Type B pancreatic cell (in vitro differentiated cells): ENCODE results near the gene IFT74. TPM values are rescaled to one million over a fixed set of nuclear protein-coding genes. Genes with fewer than 3 reads are reported as not detected.

Source experiments
- DNase-seq: peaks from one replicate; pipeline ENCODE4 v3.0.0; 2021; ENCODE audit warnings: mixed read lengths; ENCODE audit not compliant: unreplicated experiment; ENCODE audit errors: extremely low spot score
- H3K27ac Mint-ChIP-seq: 2 replicates; pipeline ENCODE4 v1.8.0; 2021; ENCODE audit warnings: mild to moderate bottlenecking, mixed read lengths
- H3K27me3 Mint-ChIP-seq: 2 replicates; pipeline ENCODE4 v1.8.0; 2021; ENCODE audit warnings: mixed read lengths
- H3K36me3 Mint-ChIP-seq: 2 replicates; pipeline ENCODE4 v1.8.0; 2021; ENCODE audit warnings: mixed read lengths
- H3K4me1 Mint-ChIP-seq: one replicate; pipeline ENCODE4 v1.8.0; 2021; ENCODE audit warnings: mixed read lengths; ENCODE audit not compliant: unreplicated experiment
- H3K4me3 Mint-ChIP-seq: 2 replicates; pipeline ENCODE4 v1.8.0; 2021; ENCODE audit warnings: mild to moderate bottlenecking, mixed read lengths
- H3K9me3 Mint-ChIP-seq: 2 replicates; pipeline ENCODE4 v1.8.0; 2021; ENCODE audit warnings: mixed read lengths
- CTCF ChIP-seq: fragments of 200-600 bp; sonication (generic); conservative IDR thresholded peaks from 2 replicates; pipeline ENCODE4 v1.5.0; 2021; ENCODE audit warnings: antibody characterized with exemption, mild to moderate bottlenecking
- total RNA-seq: library from RNA; stranded (reverse); gene quantifications from 2 replicates; pipeline ENCODE4 v1.2.1, GENCODE V29; 2021; ENCODE audit warnings: low replicate concordance

IFT74 gene
- total RNA-seq, 1 donor from 2014 or later = 19.3 TPM

- Mint-ChIP-seq H3K27me3 (no peaks in the 10 kb centered on the region), H3K27ac (no peak overlapping the region), H3K4me1 (no peaks in the 10 kb centered on the region), H3K9me3 (no peaks in the 10 kb centered on the region), H3K4me3 (no peak overlapping the region), H3K36me3 (peaks cover 27% of the 10 kb centered on the region)
- TF ChIP-seq CTCF = no peak
- DNase-seq = no peak
Measured at GRCh38 chr9:27053369-27054022, 97.3 kb downstream of the IFT74 start.

- no peaks in the 10 kb centered on the region for H3K9me3 Mint-ChIP-seq
- H3K4me1 Mint-ChIP-seq = no peaks in the 10 kb centered on the region
- peaks cover 26% of the 10 kb centered on the region for H3K36me3 Mint-ChIP-seq
- no peak overlapping the region for H3K4me3 Mint-ChIP-seq
- no peaks in the 10 kb centered on the region for H3K27me3 Mint-ChIP-seq
- H3K27ac Mint-ChIP-seq = no peak overlapping the region
- no peak for DNase-seq
- no peak for TF ChIP-seq CTCF
Measured at GRCh38 chr9:27054125-27054524, 97.9 kb downstream of the IFT74 start.

- no peak overlapping the region for H3K4me3 Mint-ChIP-seq
- TF ChIP-seq CTCF = no peak
- H3K27me3 Mint-ChIP-seq = no peaks in the 10 kb centered on the region
- H3K27ac Mint-ChIP-seq = peak overlapping the region; percentile 55
- H3K4me1 Mint-ChIP-seq = no peaks in the 10 kb centered on the region
- DNase-seq = no peak
- no peaks in the 10 kb centered on the region for H3K9me3 Mint-ChIP-seq
- peaks cover 29% of the 10 kb centered on the region for H3K36me3 Mint-ChIP-seq
Measured at GRCh38 chr9:27054841-27055240, 98.6 kb downstream of the IFT74 start.

DNA sequence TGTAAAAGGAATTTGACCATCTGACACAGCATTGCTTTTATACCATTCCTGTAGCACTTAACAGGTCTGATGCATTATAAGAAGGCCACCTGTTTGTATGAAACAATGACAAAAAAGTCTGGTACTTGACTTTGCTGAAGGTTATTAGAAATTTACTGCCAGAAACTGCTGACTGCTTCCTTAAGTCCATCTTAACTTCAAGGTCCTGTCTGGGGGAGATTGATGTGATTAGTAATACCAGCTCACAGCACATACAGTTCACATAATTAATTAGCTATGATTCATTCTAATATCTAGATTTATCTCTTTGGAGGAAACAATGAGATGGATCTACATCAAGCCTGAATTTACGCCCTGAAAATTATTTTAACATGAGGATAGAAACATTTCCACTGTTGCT, 103.2 kb downstream of the IFT74 start:
- no peaks in the 10 kb centered on the region for H3K4me1 Mint-ChIP-seq
- H3K27me3 Mint-ChIP-seq = no peaks in the 10 kb centered on the region
- H3K27ac Mint-ChIP-seq = no peak overlapping the region
- no peak for TF ChIP-seq CTCF
- no peak for DNase-seq
- H3K36me3 Mint-ChIP-seq = peaks cover 15% of the 10 kb centered on the region
- no peaks in the 10 kb centered on the region for H3K9me3 Mint-ChIP-seq
- no peak overlapping the region for H3K4me3 Mint-ChIP-seq

GRCh38 chr9:27059907-27060306, 103.7 kb downstream of the IFT74 start:
- Mint-ChIP-seq H3K27ac (no peak overlapping the region), H3K4me3 (no peak overlapping the region), H3K9me3 (no peaks in the 10 kb centered on the region), H3K36me3 (peaks cover 11% of the 10 kb centered on the region), H3K27me3 (no peaks in the 10 kb centered on the region), H3K4me1 (no peaks in the 10 kb centered on the region)
- TF ChIP-seq CTCF = no peak
- DNase-seq = no peak

GRCh38 chr9:27065288-27065687, 109.1 kb downstream of the IFT74 start:
- Mint-ChIP-seq H3K4me3 (no peak overlapping the region), H3K27me3 (no peaks in the 10 kb centered on the region), H3K9me3 (no peaks in the 10 kb centered on the region), H3K4me1 (no peaks in the 10 kb centered on the region), H3K36me3 (peaks cover 4% of the 10 kb centered on the region), H3K27ac (no peak overlapping the region)
- TF ChIP-seq CTCF = no peak
- no peak for DNase-seq
